ENCODE data around the gene CNTNAP2. TPM values are rescaled to one million over a fixed set of nuclear protein-coding genes. Genes with fewer than 3 reads are reported as not detected.

The CNTNAP2 gene
- total RNA-seq, 1 experiment from 2014 or later, result 64.5 TPM

GRCh38 chr7:148156233-148156632 is 2039.6 kb downstream of the CNTNAP2 start:
- Histone ChIP-seq H3T11ph (ENCODE audit: low read length) (no peak overlapping the region), H2BK15ac (ENCODE audit: low read depth, low read length) (no peak overlapping the region), H3K18ac (ENCODE audit: insufficient read length, low read depth, low read length) (no peak overlapping the region), H3K56ac (ENCODE audit: insufficient read length, low read depth, low read length) (no peak overlapping the region), H3K4me1 (ENCODE audit: insufficient read depth, low read length) (no peaks in the 10 kb centered on the region), H4K5ac (ENCODE audit: insufficient read length, low read depth, low read length) (no peak overlapping the region), H3K79me2 (ENCODE audit: insufficient read depth, low read length) (no peaks in the 10 kb centered on the region), H2BK120ac (ENCODE audit: low read depth, low read length, poor library complexity, severe bottlenecking) (no peak overlapping the region), H2AFZ (ENCODE audit: low read length) (no peak overlapping the region), H3K9me3 (ENCODE audit: control insufficient read depth, low read depth, low read length) (no peaks in the 10 kb centered on the region), H2BK12ac (ENCODE audit: insufficient read length, low read depth, low read length) (no peak overlapping the region), H4K91ac (ENCODE audit: insufficient read length, low read depth, low read length) (no peak overlapping the region), H3K79me1 (ENCODE audit: insufficient read depth, low read depth, low read length, poor library complexity, severe bottlenecking) (no peaks in the 10 kb centered on the region), H4K20me1 (ENCODE audit: control insufficient read depth, insufficient read depth, insufficient read length) (no peaks in the 10 kb centered on the region), H3K14ac (ENCODE audit: insufficient read depth, low read length) (no peak overlapping the region), H3K27me3 (ENCODE audit: insufficient read depth, low read length) (no peaks in the 10 kb centered on the region), H4K8ac (replicated peaks; ENCODE audit: insufficient read length, low read depth, low read length) (no peak overlapping the region), H3K4me2 (ENCODE audit: insufficient read depth, insufficient read length, low read length) (no peak overlapping the region), H3K27ac (ENCODE audit: insufficient read length, low read depth, low read length) (no peak overlapping the region), H3K4ac (ENCODE audit: low read depth, low read length) (no peak overlapping the region), H2AK5ac (ENCODE audit: insufficient read length, low read length) (no peak overlapping the region), H2BK20ac (ENCODE audit: low read depth, low read length, poor library complexity, severe bottlenecking) (no peak overlapping the region), H3K9ac (ENCODE audit: extremely low read depth, insufficient read length, low read length) (no peak overlapping the region), H3K23ac (ENCODE audit: insufficient read length, low read depth, low read length) (no peak overlapping the region), H3K23me2 (ENCODE audit: insufficient read length, low read depth, low read length, poor library complexity, severe bottlenecking) (no peaks in the 10 kb centered on the region), H2BK5ac (ENCODE audit: insufficient read length, low read length) (no peak overlapping the region)
- Mint-ChIP-seq H3K27ac (no peak overlapping the region), H3K9me3 (peaks cover 7 to 15% of the 10 kb centered on the region in 2 experiments; a peak in 4 of 5 replicates), H3K27me3 (ENCODE audit: low read depth) (no peaks in the 10 kb centered on the region), H3K36me3 (ENCODE audit: insufficient read depth in 1 of 3, low read depth in 3 of 3) (peaks cover 0 to 9% (median 6%) of the 10 kb centered on the region in 3 experiments; a peak in 2 of 7 replicates), H3K4me1 (peaks cover 3 to 6% of the 10 kb centered on the region in 2 experiments; a peak in 3 of 4 replicates), H3K4me3 (no peak overlapping the region)
- WGBS (ENCODE audit: extremely low coverage, insufficient read length, low lambda C conversion rate), result no CpG with 5 or more reads among the region's 6 CpGs
- TF ChIP-seq, protein P1, sequence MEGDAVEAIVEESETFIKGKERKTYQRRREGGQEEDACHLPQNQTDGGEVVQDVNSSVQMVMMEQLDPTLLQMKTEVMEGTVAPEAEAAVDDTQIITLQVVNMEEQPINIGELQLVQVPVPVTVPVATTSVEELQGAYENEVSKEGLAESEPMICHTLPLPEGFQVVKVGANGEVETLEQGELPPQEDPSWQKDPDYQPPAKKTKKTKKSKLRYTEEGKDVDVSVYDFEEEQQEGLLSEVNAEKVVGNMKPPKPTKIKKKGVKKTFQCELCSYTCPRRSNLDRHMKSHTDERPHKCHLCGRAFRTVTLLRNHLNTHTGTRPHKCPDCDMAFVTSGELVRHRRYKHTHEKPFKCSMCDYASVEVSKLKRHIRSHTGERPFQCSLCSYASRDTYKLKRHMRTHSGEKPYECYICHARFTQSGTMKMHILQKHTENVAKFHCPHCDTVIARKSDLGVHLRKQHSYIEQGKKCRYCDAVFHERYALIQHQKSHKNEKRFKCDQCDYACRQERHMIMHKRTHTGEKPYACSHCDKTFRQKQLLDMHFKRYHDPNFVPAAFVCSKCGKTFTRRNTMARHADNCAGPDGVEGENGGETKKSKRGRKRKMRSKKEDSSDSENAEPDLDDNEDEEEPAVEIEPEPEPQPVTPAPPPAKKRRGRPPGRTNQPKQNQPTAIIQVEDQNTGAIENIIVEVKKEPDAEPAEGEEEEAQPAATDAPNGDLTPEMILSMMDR (conservative IDR thresholded peaks at IDR 0.05), result no peak
- no peak for DNase-seq
